ENCODE results near the gene ANKRD63. TPM values are rescaled to one million over a fixed set of nuclear protein-coding genes. Genes with fewer than 3 reads are reported as not detected.
A peak's percentile ranks its signal among the peaks of the same experiment; 100 is the strongest.

ANKRD63 gene
- total and polyA plus RNA-seq, 2 of the 13 experiments (the other 11 are each of a cell fraction or from before 2014, with no cell fraction given): not detected

DNA sequence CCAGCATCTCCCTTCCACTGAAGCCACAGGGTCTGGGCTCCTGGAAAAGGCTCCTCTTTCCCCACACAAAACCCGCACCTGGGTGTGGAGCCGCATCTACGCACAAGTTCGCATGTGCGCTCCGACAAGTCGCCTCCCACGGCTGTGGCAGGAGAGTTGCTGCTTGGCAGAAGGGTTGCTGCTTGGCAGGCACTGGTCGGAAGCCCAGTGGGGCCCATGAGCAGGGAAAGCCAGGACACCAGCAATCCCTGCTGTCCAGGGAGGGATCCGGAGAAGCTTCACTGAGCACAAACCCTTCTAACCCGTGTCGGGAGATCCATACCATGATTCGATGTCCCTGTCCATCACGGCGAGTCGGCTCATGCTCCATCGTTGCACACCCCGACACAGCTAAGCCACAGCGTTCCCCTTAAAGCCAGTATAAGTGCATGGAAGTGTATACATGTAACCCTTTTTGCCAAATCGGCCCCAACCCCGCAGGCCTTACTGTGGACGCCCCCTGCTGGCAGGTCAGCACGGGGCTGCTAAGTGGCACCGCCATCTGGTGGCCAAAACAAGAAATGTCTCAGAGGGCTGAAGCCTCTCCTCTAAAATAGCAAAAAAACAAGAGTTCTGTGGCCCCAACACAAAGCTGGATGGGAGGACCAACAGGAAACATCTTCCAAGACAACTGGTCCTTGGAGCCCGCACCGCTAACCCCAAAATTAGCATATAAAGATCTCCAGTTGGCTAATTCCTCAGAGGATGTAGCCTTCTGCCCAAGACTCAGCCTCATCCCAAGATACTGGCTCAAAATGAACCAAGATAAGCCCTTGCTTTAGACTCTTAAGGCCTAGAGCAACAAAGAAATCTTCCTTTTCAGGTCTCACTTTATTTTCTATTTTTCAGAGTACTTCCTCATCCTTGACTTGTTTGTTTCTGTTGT, 8.3 kb downstream of the ANKRD63 start (continued):
- TF ChIP-seq HINFP (CRISPR knock-in tag; IDR thresholded peaks at IDR 0.05; ENCODE audit: low read depth): no peak
- TF ChIP-seq NFKBIZ (CRISPR knock-in tag; IDR thresholded peaks at IDR 0.05): 0 out of 2 replicates have a peak, but pooled peaks have one; percentile 39
- TF ChIP-seq GPBP1L1 (CRISPR knock-in tag; IDR thresholded peaks at IDR 0.05): no peak
- TF ChIP-seq CTCF (CRISPR knock-in tag; IDR thresholded peaks at IDR 0.05): peak; percentile 99
- peak; percentile 85; the same call in 1 of the 2 replicates for TF ChIP-seq ZKSCAN8 (CRISPR knock-in tag; IDR thresholded peaks at IDR 0.05; ENCODE audit: borderline replicate concordance)
- 0 out of 2 replicates have a peak, but pooled peaks have one; percentile 13 for TF ChIP-seq ELF1 (CRISPR knock-in tag; IDR thresholded peaks at IDR 0.05)
- TF ChIP-seq NFYB (CRISPR knock-in tag; IDR thresholded peaks at IDR 0.05): no peak
- TF ChIP-seq GATAD2A (CRISPR knock-in tag; IDR thresholded peaks at IDR 0.05): peak; percentile 72
- TF ChIP-seq JUNB (CRISPR knock-in tag; IDR thresholded peaks at IDR 0.05; ENCODE audit: borderline replicate concordance): no peak
- no peak for TF ChIP-seq NPAS2 (CRISPR knock-in tag; IDR thresholded peaks at IDR 0.05; ENCODE audit: borderline replicate concordance)
- TF ChIP-seq, protein P1, sequence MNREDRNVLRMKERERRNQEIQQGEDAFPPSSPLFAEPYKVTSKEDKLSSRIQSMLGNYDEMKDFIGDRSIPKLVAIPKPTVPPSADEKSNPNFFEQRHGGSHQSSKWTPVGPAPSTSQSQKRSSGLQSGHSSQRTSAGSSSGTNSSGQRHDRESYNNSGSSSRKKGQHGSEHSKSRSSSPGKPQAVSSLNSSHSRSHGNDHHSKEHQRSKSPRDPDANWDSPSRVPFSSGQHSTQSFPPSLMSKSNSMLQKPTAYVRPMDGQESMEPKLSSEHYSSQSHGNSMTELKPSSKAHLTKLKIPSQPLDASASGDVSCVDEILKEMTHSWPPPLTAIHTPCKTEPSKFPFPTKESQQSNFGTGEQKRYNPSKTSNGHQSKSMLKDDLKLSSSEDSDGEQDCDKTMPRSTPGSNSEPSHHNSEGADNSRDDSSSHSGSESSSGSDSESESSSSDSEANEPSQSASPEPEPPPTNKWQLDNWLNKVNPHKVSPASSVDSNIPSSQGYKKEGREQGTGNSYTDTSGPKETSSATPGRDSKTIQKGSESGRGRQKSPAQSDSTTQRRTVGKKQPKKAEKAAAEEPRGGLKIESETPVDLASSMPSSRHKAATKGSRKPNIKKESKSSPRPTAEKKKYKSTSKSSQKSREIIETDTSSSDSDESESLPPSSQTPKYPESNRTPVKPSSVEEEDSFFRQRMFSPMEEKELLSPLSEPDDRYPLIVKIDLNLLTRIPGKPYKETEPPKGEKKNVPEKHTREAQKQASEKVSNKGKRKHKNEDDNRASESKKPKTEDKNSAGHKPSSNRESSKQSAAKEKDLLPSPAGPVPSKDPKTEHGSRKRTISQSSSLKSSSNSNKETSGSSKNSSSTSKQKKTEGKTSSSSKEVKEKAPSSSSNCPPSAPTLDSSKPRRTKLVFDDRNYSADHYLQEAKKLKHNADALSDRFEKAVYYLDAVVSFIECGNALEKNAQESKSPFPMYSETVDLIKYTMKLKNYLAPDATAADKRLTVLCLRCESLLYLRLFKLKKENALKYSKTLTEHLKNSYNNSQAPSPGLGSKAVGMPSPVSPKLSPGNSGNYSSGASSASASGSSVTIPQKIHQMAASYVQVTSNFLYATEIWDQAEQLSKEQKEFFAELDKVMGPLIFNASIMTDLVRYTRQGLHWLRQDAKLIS (CRISPR knock-in tag; IDR thresholded peaks at IDR 0.05): no peak
- TF ChIP-seq ATF1 (CRISPR knock-in tag; IDR thresholded peaks at IDR 0.05): no peak
- peak; percentile 89 for TF ChIP-seq KDM2A (CRISPR knock-in tag; IDR thresholded peaks at IDR 0.05; ENCODE audit: borderline replicate concordance, low read depth)
- TF ChIP-seq KLF11 (CRISPR knock-in tag; IDR thresholded peaks at IDR 0.05): 0 out of 2 replicates have a peak, but pooled peaks have one; percentile 52
- peak; percentile 38; the same call in 1 of the 2 replicates for TF ChIP-seq ZFY (CRISPR knock-in tag; IDR thresholded peaks at IDR 0.05)
- TF ChIP-seq YEATS4 (CRISPR knock-in tag; IDR thresholded peaks at IDR 0.05; ENCODE audit: borderline replicate concordance): no peak
- TF ChIP-seq SRF (IDR thresholded peaks at IDR 0.05; ENCODE audit: low read depth, low read length): no peak
- TF ChIP-seq, protein P2, sequence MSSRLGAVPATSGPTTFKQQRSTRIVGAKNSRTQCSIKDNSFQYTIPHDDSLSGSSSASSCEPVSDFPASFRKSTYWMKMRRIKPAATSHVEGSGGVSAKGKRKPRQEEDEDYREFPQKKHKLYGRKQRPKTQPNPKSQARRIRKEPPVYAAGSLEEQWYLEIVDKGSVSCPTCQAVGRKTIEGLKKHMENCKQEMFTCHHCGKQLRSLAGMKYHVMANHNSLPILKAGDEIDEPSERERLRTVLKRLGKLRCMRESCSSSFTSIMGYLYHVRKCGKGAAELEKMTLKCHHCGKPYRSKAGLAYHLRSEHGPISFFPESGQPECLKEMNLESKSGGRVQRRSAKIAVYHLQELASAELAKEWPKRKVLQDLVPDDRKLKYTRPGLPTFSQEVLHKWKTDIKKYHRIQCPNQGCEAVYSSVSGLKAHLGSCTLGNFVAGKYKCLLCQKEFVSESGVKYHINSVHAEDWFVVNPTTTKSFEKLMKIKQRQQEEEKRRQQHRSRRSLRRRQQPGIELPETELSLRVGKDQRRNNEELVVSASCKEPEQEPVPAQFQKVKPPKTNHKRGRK (CRISPR knock-in tag; IDR thresholded peaks at IDR 0.05): no peak
